Measurements from ENCODE around the gene ADGRG1.
"Not testable (repeated sequence)": the region's sequence is repeated elsewhere in the genome, so short reads cannot be mapped to it uniquely, and the experiment has no call there.

The ADGRG1 gene

DNA sequence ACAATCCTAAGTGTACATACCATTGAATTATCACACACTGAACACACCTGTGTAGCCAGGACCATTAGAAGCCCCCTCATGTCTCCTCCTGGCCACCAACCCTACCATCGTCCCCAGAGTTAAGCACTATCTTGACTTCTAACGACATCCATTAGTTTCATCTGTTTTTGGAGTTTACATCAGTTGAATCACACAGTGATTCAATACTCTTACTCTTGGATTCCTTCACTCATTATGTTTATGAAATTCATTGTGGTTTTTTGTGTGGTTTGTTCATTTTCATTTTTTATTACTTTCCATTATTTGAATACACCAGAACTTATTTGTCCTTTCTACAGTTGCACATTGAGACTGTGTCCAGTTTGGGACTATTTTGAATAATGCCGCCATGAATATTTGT is 79.7 kb downstream of the ADGRG1 start:
- H3K36me3 ChIP-seq (ENCODE audit: insufficient read depth, low read depth, low read length), result no peaks in the 10 kb centered on the region
- H3K4me1 ChIP-seq (ENCODE audit: insufficient read depth, low read length), result 0 out of 2 replicates have a peak, but pooled peaks cover 2% of the 10 kb centered on the region
- H3K9ac ChIP-seq (ENCODE audit: low read depth, low read length), result no peak overlapping the region
- no peaks in the 10 kb centered on the region for H3K27me3 ChIP-seq (ENCODE audit: insufficient read depth, low read length)
- H3K27ac ChIP-seq (ENCODE audit: low read length), result no peak overlapping the region
- H3K4me3 ChIP-seq (ENCODE audit: low read length), result no peak overlapping the region
- no peaks in the 10 kb centered on the region for H3K9me3 ChIP-seq (ENCODE audit: insufficient read depth, low read depth, low read length)

DNA sequence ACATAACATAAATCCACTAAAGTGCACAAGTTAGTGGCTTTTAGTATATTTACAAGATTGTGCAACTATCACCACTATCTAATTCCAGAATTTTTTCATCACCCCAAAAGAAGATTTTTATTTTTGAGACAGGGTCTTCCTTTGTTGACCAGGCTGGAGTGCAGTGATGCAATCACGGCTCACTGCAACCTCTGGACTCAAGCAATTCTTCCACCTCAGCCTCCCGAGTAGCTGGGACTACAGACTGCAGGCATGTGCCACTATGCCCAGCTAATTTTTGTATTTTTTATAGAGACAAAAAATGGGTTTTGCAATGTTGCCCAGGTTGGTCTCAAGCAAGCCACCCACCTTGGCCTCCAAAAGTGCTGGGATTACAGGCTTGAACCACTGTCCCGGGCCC is 81.2 kb downstream of the ADGRG1 start:
- Histone ChIP-seq H3K27me3 (ENCODE audit: insufficient read depth, low read length) (no peaks in the 10 kb centered on the region), H3K9ac (ENCODE audit: low read depth, low read length) (no peak overlapping the region), H3K9me3 (ENCODE audit: insufficient read depth, low read depth, low read length) (no peaks in the 10 kb centered on the region), H3K36me3 (ENCODE audit: insufficient read depth, low read depth, low read length) (no peaks in the 10 kb centered on the region), H3K27ac (ENCODE audit: low read length) (no peak overlapping the region), H3K4me3 (ENCODE audit: low read length) (no peak overlapping the region), H3K4me1 (ENCODE audit: insufficient read depth, low read length) (no peaks in the 10 kb centered on the region)

DNA sequence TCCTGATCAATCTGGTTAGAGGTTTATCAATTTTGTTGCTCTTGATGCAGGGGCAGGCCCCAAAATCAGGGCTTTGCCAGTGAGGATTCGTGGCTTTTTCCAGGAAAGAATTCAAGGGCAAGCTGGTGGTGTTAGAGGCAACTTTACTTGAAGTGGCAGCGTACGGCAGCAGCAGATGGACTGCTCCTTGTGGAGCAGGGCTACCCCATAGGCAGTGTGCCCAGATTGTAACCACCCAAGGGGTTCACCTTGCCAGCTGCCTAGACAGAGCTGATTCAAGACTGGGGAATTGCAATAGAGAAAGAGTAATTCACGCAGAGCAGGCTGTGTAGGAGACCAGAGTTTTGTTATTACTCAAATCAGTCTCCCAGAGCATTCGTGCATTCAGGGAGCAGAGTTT is 82.9 kb downstream of the ADGRG1 start:
- H3K9me3 ChIP-seq (ENCODE audit: insufficient read depth, low read depth, low read length), result no peaks in the 10 kb centered on the region
- H3K27ac ChIP-seq (ENCODE audit: low read length), result no peak overlapping the region
- H3K4me3 ChIP-seq (ENCODE audit: low read length), result no peak overlapping the region
- no peaks in the 10 kb centered on the region for H3K27me3 ChIP-seq (ENCODE audit: insufficient read depth, low read length)
- H3K9ac ChIP-seq (ENCODE audit: low read depth, low read length), result no peak overlapping the region
- no peaks in the 10 kb centered on the region for H3K4me1 ChIP-seq (ENCODE audit: insufficient read depth, low read length)
- no peaks in the 10 kb centered on the region for H3K36me3 ChIP-seq (ENCODE audit: insufficient read depth, low read depth, low read length)

- H3K27ac ChIP-seq (ENCODE audit: low read length), result no peak overlapping the region
- H3K27me3 ChIP-seq (ENCODE audit: insufficient read depth, low read length), result no peaks in the 10 kb centered on the region
- H3K9ac ChIP-seq (ENCODE audit: low read depth, low read length), result no peak overlapping the region
- no peaks in the 10 kb centered on the region for H3K4me1 ChIP-seq (ENCODE audit: insufficient read depth, low read length)
- no peaks in the 10 kb centered on the region for H3K9me3 ChIP-seq (ENCODE audit: insufficient read depth, low read depth, low read length)
- no peak overlapping the region for H3K4me3 ChIP-seq (ENCODE audit: low read length)
- no peaks in the 10 kb centered on the region for H3K36me3 ChIP-seq (ENCODE audit: insufficient read depth, low read depth, low read length)
These were observed 83.6 kb downstream of the ADGRG1 start for GRCh38 chr16:57711993-57712392.

GRCh38 chr16:57712569-57712968 is 84.1 kb downstream of the ADGRG1 start:
- H3K9ac ChIP-seq (ENCODE audit: low read depth, low read length); H3K4me3 ChIP-seq (ENCODE audit: low read length); H3K4me1 ChIP-seq (ENCODE audit: insufficient read depth, low read length); H3K9me3 ChIP-seq (ENCODE audit: insufficient read depth, low read depth, low read length); H3K36me3 ChIP-seq (ENCODE audit: insufficient read depth, low read depth, low read length); H3K27ac ChIP-seq (ENCODE audit: low read length); H3K27me3 ChIP-seq (ENCODE audit: insufficient read depth, low read length): not testable (repeated sequence)

GRCh38 chr16:57713596-57713995 is 85.2 kb downstream of the ADGRG1 start:
- H3K9ac ChIP-seq (ENCODE audit: low read depth, low read length), result no peak overlapping the region
- no peaks in the 10 kb centered on the region for H3K9me3 ChIP-seq (ENCODE audit: insufficient read depth, low read depth, low read length)
- H3K4me1 ChIP-seq (ENCODE audit: insufficient read depth, low read length), result no peaks in the 10 kb centered on the region
- no peaks in the 10 kb centered on the region for H3K36me3 ChIP-seq (ENCODE audit: insufficient read depth, low read depth, low read length)
- no peak overlapping the region for H3K4me3 ChIP-seq (ENCODE audit: low read length)
- H3K27me3 ChIP-seq (ENCODE audit: insufficient read depth, low read length), result no peaks in the 10 kb centered on the region
- H3K27ac ChIP-seq (ENCODE audit: low read length), result no peak overlapping the region

DNA sequence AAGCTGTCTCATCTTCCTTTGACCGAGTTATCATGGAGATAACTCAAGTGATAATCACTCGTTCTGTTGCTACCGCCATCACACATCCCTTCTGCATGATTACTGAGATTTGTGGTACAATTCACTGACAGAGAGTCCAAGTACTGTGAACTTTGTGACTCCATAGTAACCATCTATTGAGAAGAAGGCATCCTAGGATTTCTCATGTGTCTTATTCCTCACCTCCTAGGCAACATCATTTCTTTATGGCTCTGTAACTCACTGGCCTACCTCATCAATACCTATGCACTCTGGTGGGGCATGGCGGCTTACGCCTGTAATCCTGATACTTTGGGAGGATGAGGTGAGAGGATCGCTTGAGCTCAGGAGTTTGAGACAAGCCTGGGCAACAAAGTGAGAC is 85.6 kb downstream of the ADGRG1 start:
- no peaks in the 10 kb centered on the region for H3K27me3 ChIP-seq (ENCODE audit: insufficient read depth, low read length)
- H3K36me3 ChIP-seq (ENCODE audit: insufficient read depth, low read depth, low read length), result no peaks in the 10 kb centered on the region
- H3K27ac ChIP-seq (ENCODE audit: low read length), result no peak overlapping the region
- H3K9ac ChIP-seq (ENCODE audit: low read depth, low read length), result no peak overlapping the region
- no peaks in the 10 kb centered on the region for H3K4me1 ChIP-seq (ENCODE audit: insufficient read depth, low read length)
- H3K9me3 ChIP-seq (ENCODE audit: insufficient read depth, low read depth, low read length), result no peaks in the 10 kb centered on the region
- no peak overlapping the region for H3K4me3 ChIP-seq (ENCODE audit: low read length)

All from iPS-20b (cell line).